Gastroesophageal sphincter (tissue), 4 donors: ENCODE results near the gene RETREG1. TPM values are rescaled to one million over a fixed set of nuclear protein-coding genes. Genes with fewer than 3 reads are reported as not detected.
"Not testable (repeated sequence)": the region's sequence is repeated elsewhere in the genome, so short reads cannot be mapped to it uniquely, and the experiment has no call there.

Experiments
- ATAC-seq: fragments of 150-250 bp; one replicate; pipeline ENCODE4 v1.9.1; 2016; ENCODE audit warnings: mild to moderate bottlenecking, moderate library complexity
- H3K27ac ChIP-seq, 4 donors: fragments of 200-600 bp; sonication (generic) in 3 of 4; 1 replicate in 3 of 4; 2 replicates in 1 of 4; pipeline ENCODE4 v1.5.1; 2016 to 2019
- H3K27me3 ChIP-seq: fragments of 200-600 bp; sonication (generic); one replicate; pipeline ENCODE4 v1.5.1; 2019
- H3K36me3 ChIP-seq, 2 donors: fragments of 200-600 bp; sonication (generic); one replicate each; pipeline ENCODE4 v1.5.1; 2019; ENCODE audit warnings: control low read depth in 1 of 2
- H3K4me1 ChIP-seq, 3 donors: fragments of 200-600 bp; sonication (generic); 1 replicate in 2 of 3; 2 replicates in 1 of 3; pipeline ENCODE4 v1.5.1; 2016 to 2019; ENCODE audit warnings: control low read depth in 2 of 3
- H3K4me3 ChIP-seq, 2 donors: fragments of 200-600 bp; sonication (generic); one replicate each; pipeline ENCODE4 v1.5.1; 2019; ENCODE audit warnings: mild to moderate bottlenecking in 1 of 2, moderate library complexity in 1 of 2
- H3K9me3 ChIP-seq, 3 donors: fragments of 200-600 bp; sonication (generic); one replicate each; pipeline ENCODE4 v1.5.1; 2017 to 2019; ENCODE audit warnings: control low read depth in 2 of 3
- CTCF ChIP-seq, 4 experiments: fragments of 200-600 bp in 2 of 4; fragments of 450-650 bp in 2 of 4; sonication (generic) in 1 of 4; IDR thresholded peaks; one replicate each; pipeline ENCODE4 v1.5.1; 2017 to 2019; ENCODE audit warnings: antibody characterized with exemption in 4 of 4, mild to moderate bottlenecking in 2 of 4, moderate library complexity in 2 of 4
- EP300 ChIP-seq: sonication (generic); formaldehyde crosslinking; IDR thresholded peaks from one replicate; pipeline ENCODE4 v1.6.1; 2017; ENCODE audit warnings: antibody characterized with exemption, mild to moderate bottlenecking
- POLR2A ChIP-seq, 2 donors: fragments of 450-650 bp; IDR thresholded peaks; one replicate each; pipeline ENCODE4 v1.6.1; 2017; ENCODE audit warnings: antibody characterized with exemption in 2 of 2, mild to moderate bottlenecking in 2 of 2, moderate library complexity in 1 of 2
- POLR2AphosphoS5 ChIP-seq: sonication (generic); formaldehyde crosslinking; IDR thresholded peaks from one replicate; pipeline ENCODE4 v1.6.1; 2017; ENCODE audit warnings: antibody characterized with exemption
- WGBS, 2 donors: methylation state at CpG; one replicate each; pipeline ENCODE4 v1.1.5; 2018; ENCODE audit warnings: low coverage in 1 of 2; 5-methylcytosine and 5-hydroxymethylcytosine counted together
- total RNA-seq, 4 donors: library from RNA; depleted of rRNA; stranded (reverse); fragments of >200 nt; gene quantifications; one replicate each; pipeline ENCODE4 v1.1.0, GENCODE V29; 2016

RETREG1 gene
- total RNA-seq, 4 donors from 2014 or later: 7.3 to 21.3 (median 15.7) TPM

GRCh38 chr5:16547200-16547842, 69.5 kb downstream of the RETREG1 start:
- no peak for ATAC-seq
- Histone ChIP-seq H3K4me3 (no peak overlapping the region), H3K27ac (no peak overlapping the region), H3K9me3 (no peaks in the 10 kb centered on the region), H3K36me3 (no peaks in the 10 kb centered on the region), H3K4me1 (peaks cover 0 to 24% (median 0%) of the 10 kb centered on the region in 3 donors), H3K27me3 (no peaks in the 10 kb centered on the region)
- 80 to 91% methylated on average over 6 to 8 of the region's 8 CpGs for WGBS, 2 donors
- TF ChIP-seq POLR2AphosphoS5: no peak
- no peak for TF ChIP-seq CTCF (IDR thresholded peaks at IDR 0.05)
- TF ChIP-seq POLR2A (IDR thresholded peaks at IDR 0.05): no peak
- no peak for TF ChIP-seq EP300

- no peaks in the 10 kb centered on the region for H3K27me3 ChIP-seq
- 62% methylated on average over 3 of the region's 4 CpGs; no CpG with 5 or more reads in 1 of the 2 donors for WGBS, 2 donors
- ATAC-seq: no peak
- no peak for TF ChIP-seq EP300
- TF ChIP-seq POLR2AphosphoS5: no peak
- TF ChIP-seq POLR2A (IDR thresholded peaks at IDR 0.05): no peak
- TF ChIP-seq CTCF (IDR thresholded peaks at IDR 0.05): no peak
- H3K9me3 ChIP-seq: no peaks in the 10 kb centered on the region
- no peak overlapping the region for H3K4me3 ChIP-seq
- no peaks in the 10 kb centered on the region for H3K36me3 ChIP-seq
- peaks cover 0 to 23% (median 0%) of the 10 kb centered on the region in 3 donors for H3K4me1 ChIP-seq
- no peak overlapping the region for H3K27ac ChIP-seq
Observed at GRCh38 chr5:16546732-16547131, 70.1 kb downstream of the RETREG1 start.

- no peak for ATAC-seq
- WGBS, 2 donors: 69 to 82% methylated on average over 4 of the region's 4 CpGs
Observed at GRCh38 chr5:16544607-16545374, 72.0 kb downstream of the RETREG1 start.

GRCh38 chr5:16543206-16543605, 73.6 kb downstream of the RETREG1 start:
- 63 to 73% methylated on average over 3 to 7 of the region's 7 CpGs for WGBS, 2 donors
- not testable (repeated sequence) for H3K4me3 ChIP-seq, H3K27me3 ChIP-seq, ATAC-seq, H3K9me3 ChIP-seq, H3K36me3 ChIP-seq, H3K27ac ChIP-seq
- peaks cover 0 to 25% (median 0%) of the 10 kb centered on the region in 3 donors for H3K4me1 ChIP-seq

More at GRCh38 chr5:16544607-16545374, 72.0 kb downstream of the RETREG1 start:
- peaks cover 0 to 24% (median 0%) of the 10 kb centered on the region in 3 donors for H3K4me1 ChIP-seq
- no peak overlapping the region for H3K27ac ChIP-seq
- no peak overlapping the region for H3K4me3 ChIP-seq
- TF ChIP-seq EP300 (no peak), POLR2AphosphoS5 (no peak), CTCF (IDR thresholded peaks at IDR 0.05) (no peak), POLR2A (IDR thresholded peaks at IDR 0.05) (no peak)
- H3K27me3 ChIP-seq: no peaks in the 10 kb centered on the region
- no peaks in the 10 kb centered on the region for H3K9me3 ChIP-seq
- no peaks in the 10 kb centered on the region for H3K36me3 ChIP-seq

- Histone ChIP-seq H3K27me3 (no peaks in the 10 kb centered on the region), H3K27ac (no peak overlapping the region), H3K9me3 (no peaks in the 10 kb centered on the region), H3K4me3 (no peak overlapping the region), H3K4me1 (peaks cover 0 to 29% (median 0%) of the 10 kb centered on the region in 3 donors), H3K36me3 (no peaks in the 10 kb centered on the region)
- ATAC-seq: no peak
- WGBS, 2 donors: 82 to 84% methylated on average over 5 to 6 of the region's 6 CpGs
- TF ChIP-seq POLR2A (IDR thresholded peaks at IDR 0.05) (no peak), POLR2AphosphoS5 (no peak), EP300 (no peak), CTCF (IDR thresholded peaks at IDR 0.05) (no peak)
Observed at GRCh38 chr5:16542236-16542635, 74.6 kb downstream of the RETREG1 start.

GRCh38 chr5:16541592-16541991, 75.2 kb downstream of the RETREG1 start:
- H3K4me3 ChIP-seq, H3K36me3 ChIP-seq, ATAC-seq, H3K9me3 ChIP-seq, H3K27me3 ChIP-seq: not testable (repeated sequence)
- peak overlapping the region in 2 of 4 donors; percentile 64 to 73 for H3K27ac ChIP-seq
- peaks cover 0 to 29% (median 0%) of the 10 kb centered on the region in 3 donors for H3K4me1 ChIP-seq
